ENCODE results near the gene ARVCF. TPM values are rescaled to one million over a fixed set of nuclear protein-coding genes. Genes with fewer than 3 reads are reported as not detected.

Gene ARVCF
- total RNA-seq, 4 donors from 2014 or later = 10.7 to 21.2 (median 18.4) TPM

DNA sequence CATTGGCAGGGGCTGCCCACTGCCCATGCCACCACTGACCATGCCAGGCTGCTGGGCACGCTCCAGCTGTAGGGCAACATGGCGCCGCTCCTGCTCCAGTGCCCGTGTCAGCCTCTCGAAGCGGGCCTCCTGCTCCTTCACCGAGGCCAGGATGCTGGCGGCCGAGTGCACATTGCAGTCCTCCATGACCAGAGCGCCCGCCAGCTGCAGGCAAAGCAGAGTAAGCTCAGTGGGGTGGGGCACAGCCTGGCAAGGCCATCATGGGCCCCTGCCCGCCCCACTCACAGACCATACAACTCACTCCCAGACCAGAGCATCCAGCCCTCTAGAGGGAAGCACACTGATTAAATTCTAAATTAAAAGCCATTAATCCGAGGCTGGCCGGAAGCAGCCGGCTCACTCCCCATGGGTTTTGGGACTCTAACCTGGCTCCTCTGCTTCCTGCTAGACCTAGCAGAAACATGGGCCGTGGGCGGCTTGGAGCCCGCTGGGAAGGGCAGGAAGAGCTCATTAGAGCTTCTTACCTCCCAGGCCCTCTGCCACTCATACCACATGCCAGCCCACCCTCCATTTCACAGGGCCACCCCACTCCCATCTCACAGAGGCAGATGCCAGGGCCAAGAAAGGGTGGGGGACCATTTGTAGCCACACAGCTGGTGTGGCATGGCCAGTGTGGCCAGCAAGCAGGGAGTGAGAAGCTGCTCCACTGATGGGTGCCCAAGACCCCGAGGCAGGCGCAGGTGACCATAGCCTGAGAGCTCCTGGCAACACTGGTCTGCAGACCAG lies 25.8 kb downstream of the ARVCF start:
- no peaks in the 10 kb centered on the region for H3K27me3 ChIP-seq
- H3K4me1 ChIP-seq = peaks cover 0 to 10% (median 7%) of the 10 kb centered on the region in 4 donors
- H3K9me3 ChIP-seq = no peaks in the 10 kb centered on the region
- no peak for TF ChIP-seq POLR2A (IDR thresholded peaks at IDR 0.05)
- TF ChIP-seq, protein P1, sequence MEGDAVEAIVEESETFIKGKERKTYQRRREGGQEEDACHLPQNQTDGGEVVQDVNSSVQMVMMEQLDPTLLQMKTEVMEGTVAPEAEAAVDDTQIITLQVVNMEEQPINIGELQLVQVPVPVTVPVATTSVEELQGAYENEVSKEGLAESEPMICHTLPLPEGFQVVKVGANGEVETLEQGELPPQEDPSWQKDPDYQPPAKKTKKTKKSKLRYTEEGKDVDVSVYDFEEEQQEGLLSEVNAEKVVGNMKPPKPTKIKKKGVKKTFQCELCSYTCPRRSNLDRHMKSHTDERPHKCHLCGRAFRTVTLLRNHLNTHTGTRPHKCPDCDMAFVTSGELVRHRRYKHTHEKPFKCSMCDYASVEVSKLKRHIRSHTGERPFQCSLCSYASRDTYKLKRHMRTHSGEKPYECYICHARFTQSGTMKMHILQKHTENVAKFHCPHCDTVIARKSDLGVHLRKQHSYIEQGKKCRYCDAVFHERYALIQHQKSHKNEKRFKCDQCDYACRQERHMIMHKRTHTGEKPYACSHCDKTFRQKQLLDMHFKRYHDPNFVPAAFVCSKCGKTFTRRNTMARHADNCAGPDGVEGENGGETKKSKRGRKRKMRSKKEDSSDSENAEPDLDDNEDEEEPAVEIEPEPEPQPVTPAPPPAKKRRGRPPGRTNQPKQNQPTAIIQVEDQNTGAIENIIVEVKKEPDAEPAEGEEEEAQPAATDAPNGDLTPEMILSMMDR (IDR thresholded peaks at IDR 0.05) = no peak
- no peak overlapping the region for H3K4me3 ChIP-seq
- H3K27ac ChIP-seq = no peak overlapping the region
- no peak for DNase-seq
- no peaks in the 10 kb centered on the region for H3K36me3 ChIP-seq

DNA sequence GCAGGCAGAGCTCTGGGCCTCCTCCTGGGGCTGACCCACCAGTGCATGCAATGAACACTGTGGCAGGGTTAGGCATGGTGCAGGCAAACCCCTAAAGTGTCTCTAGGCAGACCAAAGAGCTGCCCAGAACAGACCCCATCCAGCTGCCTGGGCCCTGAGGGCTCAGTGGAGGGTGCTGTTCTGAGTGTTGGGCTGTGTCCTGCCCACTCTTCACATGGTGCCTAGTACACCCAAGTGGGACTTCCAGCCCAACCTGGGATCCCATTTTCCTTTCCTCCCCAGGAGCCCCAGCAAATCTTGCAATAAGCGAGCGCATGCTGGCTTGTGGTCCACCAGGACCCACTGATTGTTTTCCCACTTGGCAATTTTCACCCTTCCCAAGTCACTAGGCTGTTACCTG lies 26.4 kb downstream of the ARVCF start:
- Histone ChIP-seq H3K36me3 (no peaks in the 10 kb centered on the region), H3K27ac (no peak overlapping the region), H3K4me1 (peaks cover 0 to 14% (median 8%) of the 10 kb centered on the region in 4 donors), H3K4me3 (no peak overlapping the region), H3K27me3 (no peaks in the 10 kb centered on the region), H3K9me3 (no peaks in the 10 kb centered on the region)
- no peak for DNase-seq
- TF ChIP-seq, protein P1 (IDR thresholded peaks at IDR 0.05) = no peak
- no peak for TF ChIP-seq POLR2A (IDR thresholded peaks at IDR 0.05)

DNA sequence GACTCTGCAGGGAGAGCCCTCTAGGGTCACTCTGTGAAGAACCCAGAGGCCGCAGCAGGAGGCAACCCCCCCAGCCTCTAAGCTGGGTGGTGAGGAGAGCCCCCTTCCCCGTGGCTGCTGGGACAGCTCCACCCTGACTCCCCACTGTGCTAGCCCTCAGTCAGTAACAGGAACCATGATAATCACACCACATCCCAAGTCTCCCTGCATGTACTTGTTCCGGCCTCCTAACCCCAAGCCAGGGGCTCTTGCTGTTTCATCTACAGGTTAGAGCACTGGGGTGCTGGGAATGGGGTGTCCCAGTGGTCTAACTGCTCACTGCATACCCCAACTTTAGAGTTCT lies 26.9 kb downstream of the ARVCF start:
- no peak overlapping the region for H3K4me3 ChIP-seq
- peaks cover 0 to 14% (median 8%) of the 10 kb centered on the region in 4 donors for H3K4me1 ChIP-seq
- H3K27ac ChIP-seq = no peak overlapping the region
- no peaks in the 10 kb centered on the region for H3K36me3 ChIP-seq
- DNase-seq = no peak
- TF ChIP-seq POLR2A (IDR thresholded peaks at IDR 0.05) = no peak
- TF ChIP-seq, protein P1 (IDR thresholded peaks at IDR 0.05) = no peak
- H3K9me3 ChIP-seq = no peaks in the 10 kb centered on the region
- H3K27me3 ChIP-seq = no peaks in the 10 kb centered on the region

DNA sequence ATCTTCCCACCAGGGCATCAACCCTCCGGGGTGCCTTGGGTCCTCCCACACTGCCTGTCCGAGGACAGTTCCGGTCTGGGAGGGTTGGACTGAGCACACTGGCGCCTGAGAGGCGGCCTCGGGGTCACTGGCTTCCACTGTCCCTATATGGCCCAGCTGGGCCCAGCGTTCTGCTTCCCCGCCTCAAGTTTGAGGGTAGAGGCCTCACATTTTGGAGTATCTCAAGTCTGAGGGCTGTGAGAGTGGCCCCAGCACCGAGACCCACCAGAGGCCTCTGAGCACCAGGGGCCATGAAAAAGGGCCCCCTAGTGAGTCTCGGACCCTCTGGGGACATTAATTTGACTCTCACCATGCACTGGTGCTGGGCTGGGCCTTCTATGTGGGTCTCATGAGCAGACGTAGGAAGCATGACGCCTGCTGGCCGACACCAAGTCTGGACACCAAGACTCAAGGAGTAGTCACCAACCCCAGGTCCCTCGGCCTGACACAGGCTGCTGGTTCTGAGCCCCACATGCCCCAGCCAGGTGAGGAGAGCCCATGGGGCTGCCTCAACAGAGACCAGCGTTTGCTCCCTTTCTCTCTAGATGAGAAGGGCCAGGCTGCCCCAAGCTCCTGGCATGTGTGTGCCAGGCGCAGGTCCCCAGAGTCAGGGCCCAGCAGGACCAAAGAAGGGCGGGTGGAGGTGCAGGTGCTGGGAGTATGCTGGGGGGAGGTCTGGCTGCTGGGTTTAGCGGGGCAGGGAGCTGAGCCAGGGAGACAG lies 27.5 kb downstream of the ARVCF start:
- Histone ChIP-seq H3K36me3 (no peaks in the 10 kb centered on the region), H3K4me3 (no peak overlapping the region), H3K27ac (no peak overlapping the region), H3K9me3 (no peaks in the 10 kb centered on the region), H3K27me3 (no peaks in the 10 kb centered on the region), H3K4me1 (peaks cover 0 to 14% (median 8%) of the 10 kb centered on the region in 4 donors)
- TF ChIP-seq, protein P1 (IDR thresholded peaks at IDR 0.05) = no peak
- TF ChIP-seq POLR2A (IDR thresholded peaks at IDR 0.05) = no peak
- no peak for DNase-seq

DNA sequence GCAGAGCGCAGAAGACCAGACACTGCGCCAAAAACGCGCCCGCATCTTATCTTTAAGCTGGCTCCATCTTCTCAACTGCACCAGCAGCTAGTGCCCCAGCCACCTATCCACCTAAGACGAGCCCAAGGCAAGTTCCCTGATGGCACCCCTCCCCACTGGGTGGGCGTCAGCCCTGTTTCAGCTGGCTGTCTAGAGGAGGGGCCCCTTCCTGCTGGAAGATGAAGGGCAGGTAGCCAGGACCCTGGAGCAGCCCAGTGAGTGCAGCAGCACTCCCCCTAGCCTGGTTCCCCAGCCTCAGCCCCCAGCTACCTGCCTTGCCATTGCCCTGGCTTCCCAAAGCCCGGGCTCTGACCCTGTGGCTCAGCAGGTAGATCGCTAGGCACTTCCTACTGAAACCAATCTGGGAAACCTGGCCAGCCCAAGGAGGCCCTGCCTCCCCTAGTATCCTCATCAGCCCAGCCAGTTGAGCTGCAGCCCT lies 28.3 kb downstream of the ARVCF start:
- Histone ChIP-seq H3K36me3 (no peaks in the 10 kb centered on the region), H3K4me3 (no peak overlapping the region), H3K4me1 (peaks cover 0 to 14% (median 8%) of the 10 kb centered on the region in 4 donors), H3K27me3 (no peaks in the 10 kb centered on the region), H3K9me3 (no peaks in the 10 kb centered on the region), H3K27ac (peak overlapping the region in 1 of 4 donors; percentile 3)
- no peak for DNase-seq
- no peak for TF ChIP-seq POLR2A (IDR thresholded peaks at IDR 0.05)
- TF ChIP-seq, protein P1 (IDR thresholded peaks at IDR 0.05) = no peak
